ENCODE measurements around the gene TPCN1. TPM values are rescaled to one million over a fixed set of nuclear protein-coding genes. Genes with fewer than 3 reads are reported as not detected.

Gene TPCN1
- polyA plus RNA-seq, 1 of the 3 experiments (the other 2 are of a cell fraction) = 15.7 TPM

GRCh38 chr12:113345318-113345717, 124.1 kb downstream of the TPCN1 start:
- DNase-seq = no peak
- no peaks in the 10 kb centered on the region for H3K79me2 ChIP-seq (ENCODE audit: insufficient read depth)
- no peak overlapping the region for H3K27ac ChIP-seq (ENCODE audit: low read depth in 2 of 2, low read length in 1 of 2)
- no peaks in the 10 kb centered on the region for H4K20me1 ChIP-seq (ENCODE audit: insufficient read depth)
- no peaks in the 10 kb centered on the region for H3F3A ChIP-seq (replicated peaks; ENCODE audit: insufficient read depth)
- H3K4me2 ChIP-seq = no peak overlapping the region
- ChIA-PET CTCF (no interaction called here), POLR2A (no interaction called here)
- TF ChIP-seq POLR2AphosphoS5 (IDR thresholded peaks at IDR 0.05; ENCODE audit: low read depth, low read length) (no peak), GATA2 (CRISPR knock-in tag; IDR thresholded peaks at IDR 0.05) (no peak), NFIC (IDR thresholded peaks at IDR 0.05; ENCODE audit: borderline replicate concordance) (no peak)
- H2AFZ ChIP-seq (ENCODE audit: low read depth) = no peak overlapping the region
- H3K9me2 ChIP-seq = no peaks in the 10 kb centered on the region
- H3K9me3 ChIP-seq = no peaks in the 10 kb centered on the region
- H3K27me3 ChIP-seq (ENCODE audit: insufficient read depth) = no peaks in the 10 kb centered on the region
- H3K4me1 ChIP-seq (ENCODE audit: control insufficient read depth in 1 of 2, insufficient read depth in 2 of 2, low read depth in 1 of 2, low read length in 1 of 2) = no peaks in the 10 kb centered on the region
- 98% methylated on average over 6 of the region's 6 CpGs for WGBS (ENCODE audit: low lambda C conversion rate)
- no peaks in the 10 kb centered on the region for H3K36me3 ChIP-seq (replicated peaks in 1 of 2; ENCODE audit: control insufficient read depth in 1 of 2, insufficient read depth in 2 of 2, low read length in 1 of 2)
- H3K9ac ChIP-seq = no peak overlapping the region
- no peak overlapping the region for H3K4me3 ChIP-seq (ENCODE audit: low read depth in 2 of 2, low read length in 1 of 2)

DNA sequence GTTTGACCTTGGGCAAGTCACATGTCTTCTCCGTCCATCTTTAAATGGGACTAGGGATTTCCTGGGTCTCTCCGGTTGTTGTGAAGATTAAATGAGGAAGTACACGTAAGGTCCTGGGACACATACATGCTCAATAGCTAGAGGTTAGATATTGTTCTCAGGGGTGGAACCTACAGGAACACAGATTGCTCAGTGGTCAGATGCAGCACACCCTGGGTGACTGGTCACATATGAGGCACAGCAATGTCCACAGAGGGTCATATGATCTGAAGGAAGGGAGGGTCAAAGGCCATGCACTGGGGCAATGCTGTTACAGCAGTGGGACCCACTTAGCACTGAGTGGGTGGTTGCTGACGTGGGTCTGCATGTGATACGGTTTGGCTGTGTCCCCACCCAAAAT, 125.1 kb downstream of the TPCN1 start:
- no peaks in the 10 kb centered on the region for H3K79me2 ChIP-seq (ENCODE audit: insufficient read depth)

DNA sequence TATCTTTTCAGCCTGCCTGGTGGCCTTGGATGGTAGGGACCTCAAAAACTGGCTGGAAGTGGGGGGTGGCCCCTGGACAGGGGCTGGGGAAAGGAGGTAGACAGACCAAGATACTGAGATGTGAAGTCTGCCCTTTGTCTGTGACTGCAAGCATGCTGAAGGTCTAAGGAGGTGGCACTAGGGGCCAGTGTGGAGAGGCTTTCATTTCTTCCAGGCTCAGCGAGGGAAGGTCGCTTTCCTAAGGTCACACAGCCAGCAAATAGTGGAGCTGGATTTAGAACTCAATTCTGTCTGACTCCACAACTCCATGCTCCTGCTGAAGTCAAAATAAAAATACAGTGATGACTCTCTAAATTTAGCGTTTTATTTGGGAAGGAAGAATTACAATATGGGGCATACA, 125.8 kb downstream of the TPCN1 start:
- DNase-seq = no peak
- H3K27ac ChIP-seq (ENCODE audit: low read depth in 2 of 2, low read length in 1 of 2) = no peak overlapping the region
- H3K36me3 ChIP-seq (replicated peaks in 1 of 2; ENCODE audit: control insufficient read depth in 1 of 2, insufficient read depth in 2 of 2, low read length in 1 of 2) = no peaks in the 10 kb centered on the region
- H3K4me3 ChIP-seq (ENCODE audit: low read depth in 2 of 2, low read length in 1 of 2) = no peak overlapping the region
- WGBS (ENCODE audit: low lambda C conversion rate) = 74% methylated on average over 3 of the region's 3 CpGs
- H3K9me3 ChIP-seq = no peaks in the 10 kb centered on the region
- no peaks in the 10 kb centered on the region for H4K20me1 ChIP-seq (ENCODE audit: insufficient read depth)
- no peaks in the 10 kb centered on the region for H3F3A ChIP-seq (replicated peaks; ENCODE audit: insufficient read depth)
- H3K4me1 ChIP-seq (ENCODE audit: control insufficient read depth in 1 of 2, insufficient read depth in 2 of 2, low read depth in 1 of 2, low read length in 1 of 2) = no peaks in the 10 kb centered on the region
- no peak overlapping the region for H3K4me2 ChIP-seq
- ChIA-PET CTCF (interaction anchor here (0.6 to 1.8 kb wide), 3 partner anchors 14 to 78 kb away, joined by 3 to 4 read pairs (median 4); no protein-coding TSS in a partner anchor), POLR2A (no interaction called here)
- H3K9ac ChIP-seq = no peak overlapping the region
- H3K27me3 ChIP-seq (ENCODE audit: insufficient read depth) = no peaks in the 10 kb centered on the region
- no peaks in the 10 kb centered on the region for H3K79me2 ChIP-seq (ENCODE audit: insufficient read depth)
- H2AFZ ChIP-seq (ENCODE audit: low read depth) = no peak overlapping the region
- TF ChIP-seq EZH2phosphoT487 (IDR thresholded peaks at IDR 0.05; ENCODE audit: borderline replicate concordance, low read depth) (no peak), TEAD4 (IDR thresholded peaks at IDR 0.05; ENCODE audit: borderline replicate concordance, insufficient read depth) (no peak), USF1 (IDR thresholded peaks at IDR 0.05; ENCODE audit: borderline replicate concordance, low read depth) (no peak), CHD2 (IDR thresholded peaks at IDR 0.05; ENCODE audit: low read length, partially characterized antibody) (no peak), JUND (IDR thresholded peaks at IDR 0.05) (no peak), ELF1 (IDR thresholded peaks at IDR 0.05) (no peak)
- TF ChIP-seq, protein P1, sequence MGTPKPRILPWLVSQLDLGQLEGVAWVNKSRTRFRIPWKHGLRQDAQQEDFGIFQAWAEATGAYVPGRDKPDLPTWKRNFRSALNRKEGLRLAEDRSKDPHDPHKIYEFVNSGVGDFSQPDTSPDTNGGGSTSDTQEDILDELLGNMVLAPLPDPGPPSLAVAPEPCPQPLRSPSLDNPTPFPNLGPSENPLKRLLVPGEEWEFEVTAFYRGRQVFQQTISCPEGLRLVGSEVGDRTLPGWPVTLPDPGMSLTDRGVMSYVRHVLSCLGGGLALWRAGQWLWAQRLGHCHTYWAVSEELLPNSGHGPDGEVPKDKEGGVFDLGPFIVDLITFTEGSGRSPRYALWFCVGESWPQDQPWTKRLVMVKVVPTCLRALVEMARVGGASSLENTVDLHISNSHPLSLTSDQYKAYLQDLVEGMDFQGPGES (IDR thresholded peaks at IDR 0.05; ENCODE audit: low read depth, low read length) = no peak
- TF ChIP-seq, protein P2, sequence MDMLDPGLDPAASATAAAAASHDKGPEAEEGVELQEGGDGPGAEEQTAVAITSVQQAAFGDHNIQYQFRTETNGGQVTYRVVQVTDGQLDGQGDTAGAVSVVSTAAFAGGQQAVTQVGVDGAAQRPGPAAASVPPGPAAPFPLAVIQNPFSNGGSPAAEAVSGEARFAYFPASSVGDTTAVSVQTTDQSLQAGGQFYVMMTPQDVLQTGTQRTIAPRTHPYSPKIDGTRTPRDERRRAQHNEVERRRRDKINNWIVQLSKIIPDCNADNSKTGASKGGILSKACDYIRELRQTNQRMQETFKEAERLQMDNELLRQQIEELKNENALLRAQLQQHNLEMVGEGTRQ (IDR thresholded peaks at IDR 0.05; ENCODE audit: borderline replicate concordance, low read depth, low read length) = no peak
- no peaks in the 10 kb centered on the region for H3K9me2 ChIP-seq

More for the DNA sequence above, 125.1 kb downstream of the TPCN1 start:
- ChIA-PET POLR2A (no interaction called here), CTCF (interaction anchor here (0.6 to 1.8 kb wide), 3 partner anchors 13 to 79 kb away, joined by 3 to 4 read pairs (median 4); no protein-coding TSS in a partner anchor)
- no peak overlapping the region for H3K9ac ChIP-seq
- no peak for TF ChIP-seq MXI1 (IDR thresholded peaks at IDR 0.05; ENCODE audit: low read depth, low read length)
- TF ChIP-seq JUND (IDR thresholded peaks at IDR 0.05) = no peak
- TF ChIP-seq, protein P1 (IDR thresholded peaks at IDR 0.05; ENCODE audit: low read depth, low read length) = no peak
- TF ChIP-seq NFIC (IDR thresholded peaks at IDR 0.05; ENCODE audit: borderline replicate concordance) = no peak
- H3K4me3 ChIP-seq (ENCODE audit: low read depth in 2 of 2, low read length in 1 of 2) = no peak overlapping the region
- DNase-seq = no peak
- no peaks in the 10 kb centered on the region for H4K20me1 ChIP-seq (ENCODE audit: insufficient read depth)
- WGBS (ENCODE audit: low lambda C conversion rate) = 81% methylated on average over 5 of the region's 5 CpGs
- H2AFZ ChIP-seq (ENCODE audit: low read depth) = no peak overlapping the region
- H3K27me3 ChIP-seq (ENCODE audit: insufficient read depth) = no peaks in the 10 kb centered on the region
- no peaks in the 10 kb centered on the region for H3K9me3 ChIP-seq
- no peak overlapping the region for H3K4me2 ChIP-seq
- no peaks in the 10 kb centered on the region for H3K9me2 ChIP-seq
- H3K4me1 ChIP-seq (ENCODE audit: control insufficient read depth in 1 of 2, insufficient read depth in 2 of 2, low read depth in 1 of 2, low read length in 1 of 2) = no peaks in the 10 kb centered on the region
- no peak overlapping the region for H3K27ac ChIP-seq (ENCODE audit: low read depth in 2 of 2, low read length in 1 of 2)
- no peaks in the 10 kb centered on the region for H3F3A ChIP-seq (replicated peaks; ENCODE audit: insufficient read depth)
- H3K36me3 ChIP-seq (replicated peaks in 1 of 2; ENCODE audit: control insufficient read depth in 1 of 2, insufficient read depth in 2 of 2, low read length in 1 of 2) = no peaks in the 10 kb centered on the region
